Mesothelial cell of epicardium (in vitro differentiated cells): ENCODE results near the gene KCNA4. TPM values are rescaled to one million over a fixed set of nuclear protein-coding genes. Genes with fewer than 3 reads are reported as not detected.

Experiments
- DNase-seq, 2 experiments: peaks; one replicate each; pipeline ENCODE4 v3.0.0; 2021; ENCODE audit warnings: low spot score in 2 of 2; ENCODE audit not compliant: unreplicated experiment in 2 of 2
- H3K27ac Mint-ChIP-seq: 2 replicates; pipeline ENCODE4 v1.8.0; 2021; ENCODE audit warnings: mixed read lengths
- H3K27me3 Mint-ChIP-seq: 2 replicates; pipeline ENCODE4 v1.8.0; 2021; ENCODE audit warnings: low read depth, mixed read lengths
- H3K36me3 Mint-ChIP-seq: 2 replicates; pipeline ENCODE4 v1.8.0; 2021; ENCODE audit warnings: mixed read lengths
- H3K4me1 Mint-ChIP-seq: 2 replicates; pipeline ENCODE4 v1.8.0; 2021; ENCODE audit warnings: mixed read lengths
- H3K4me3 Mint-ChIP-seq: 2 replicates; pipeline ENCODE4 v1.8.0; 2021; ENCODE audit warnings: mild to moderate bottlenecking, moderate library complexity, mixed read lengths
- H3K9me3 Mint-ChIP-seq: 2 replicates; pipeline ENCODE4 v1.8.0; 2021; ENCODE audit warnings: mixed read lengths
- total RNA-seq: library from RNA; stranded (reverse); gene quantifications from 3 replicates; pipeline ENCODE4 v1.2.1, GENCODE V29; 2021
- TF ChIP-seq, protein P1 (sequence below): fragments of 200-600 bp; sonication (generic); IDR thresholded peaks from one replicate; pipeline ENCODE4 v1.5.0; 2021; ENCODE audit warnings: antibody characterized with exemption; ENCODE audit not compliant: unreplicated experiment

The KCNA4 gene
- total RNA-seq, 1 donor from 2014 or later = 4.6 TPM

DNA sequence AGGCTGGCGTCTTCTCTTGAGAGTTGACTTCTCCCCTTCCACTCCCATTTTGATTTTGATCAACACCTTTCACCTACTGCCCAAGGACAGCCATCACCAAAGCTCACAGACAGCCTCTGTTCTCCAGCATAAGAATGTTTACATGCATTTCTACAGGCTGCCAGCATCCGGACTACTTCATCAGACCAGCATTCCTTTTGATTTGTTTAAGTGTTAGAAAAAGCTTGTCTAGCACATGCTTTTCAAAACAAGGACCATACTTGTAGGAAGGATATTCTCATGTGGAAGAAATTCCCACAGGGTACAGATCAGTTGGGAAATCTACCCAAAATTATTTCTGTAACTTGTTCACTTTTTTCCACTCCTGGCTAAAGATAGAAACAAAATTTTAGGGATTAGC, 6.2 kb upstream of the KCNA4 start:
- no peak for DNase-seq
- TF ChIP-seq, protein P1, sequence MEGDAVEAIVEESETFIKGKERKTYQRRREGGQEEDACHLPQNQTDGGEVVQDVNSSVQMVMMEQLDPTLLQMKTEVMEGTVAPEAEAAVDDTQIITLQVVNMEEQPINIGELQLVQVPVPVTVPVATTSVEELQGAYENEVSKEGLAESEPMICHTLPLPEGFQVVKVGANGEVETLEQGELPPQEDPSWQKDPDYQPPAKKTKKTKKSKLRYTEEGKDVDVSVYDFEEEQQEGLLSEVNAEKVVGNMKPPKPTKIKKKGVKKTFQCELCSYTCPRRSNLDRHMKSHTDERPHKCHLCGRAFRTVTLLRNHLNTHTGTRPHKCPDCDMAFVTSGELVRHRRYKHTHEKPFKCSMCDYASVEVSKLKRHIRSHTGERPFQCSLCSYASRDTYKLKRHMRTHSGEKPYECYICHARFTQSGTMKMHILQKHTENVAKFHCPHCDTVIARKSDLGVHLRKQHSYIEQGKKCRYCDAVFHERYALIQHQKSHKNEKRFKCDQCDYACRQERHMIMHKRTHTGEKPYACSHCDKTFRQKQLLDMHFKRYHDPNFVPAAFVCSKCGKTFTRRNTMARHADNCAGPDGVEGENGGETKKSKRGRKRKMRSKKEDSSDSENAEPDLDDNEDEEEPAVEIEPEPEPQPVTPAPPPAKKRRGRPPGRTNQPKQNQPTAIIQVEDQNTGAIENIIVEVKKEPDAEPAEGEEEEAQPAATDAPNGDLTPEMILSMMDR = no peak

DNA sequence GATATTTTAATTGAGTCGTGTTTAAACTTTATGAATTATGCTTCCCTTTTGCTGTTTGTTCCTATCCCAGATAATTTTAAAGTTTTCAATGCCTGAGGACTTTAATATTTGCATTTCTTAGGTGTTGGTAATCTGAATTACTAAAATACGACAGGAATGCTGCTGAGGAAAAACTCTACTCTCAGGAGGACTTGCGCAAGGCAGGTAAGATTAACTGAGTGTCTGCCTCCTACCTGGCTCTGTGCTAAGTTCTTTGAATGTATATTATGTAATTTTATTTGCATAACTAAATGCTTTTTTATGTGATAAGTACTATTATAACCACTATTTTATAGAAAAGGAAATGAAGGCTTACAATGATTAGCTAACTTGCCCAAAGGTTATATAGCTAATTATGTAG, 2.7 kb upstream of the KCNA4 start:
- Mint-ChIP-seq H3K4me1 (peaks cover 8% of the 10 kb centered on the region), H3K36me3 (no peaks in the 10 kb centered on the region), H3K9me3 (no peaks in the 10 kb centered on the region), H3K4me3 (no peak overlapping the region), H3K27me3 (peaks cover 59% of the 10 kb centered on the region), H3K27ac (no peak overlapping the region)
- no peak for DNase-seq
- TF ChIP-seq, protein P1 = no peak

More for the DNA sequence above, 6.2 kb upstream of the KCNA4 start:
- no peaks in the 10 kb centered on the region for H3K4me1 Mint-ChIP-seq
- H3K4me3 Mint-ChIP-seq = no peak overlapping the region
- H3K27ac Mint-ChIP-seq = no peak overlapping the region
- no peaks in the 10 kb centered on the region for H3K9me3 Mint-ChIP-seq
- peaks cover 77% of the 10 kb centered on the region for H3K27me3 Mint-ChIP-seq
- H3K36me3 Mint-ChIP-seq = no peaks in the 10 kb centered on the region

DNA sequence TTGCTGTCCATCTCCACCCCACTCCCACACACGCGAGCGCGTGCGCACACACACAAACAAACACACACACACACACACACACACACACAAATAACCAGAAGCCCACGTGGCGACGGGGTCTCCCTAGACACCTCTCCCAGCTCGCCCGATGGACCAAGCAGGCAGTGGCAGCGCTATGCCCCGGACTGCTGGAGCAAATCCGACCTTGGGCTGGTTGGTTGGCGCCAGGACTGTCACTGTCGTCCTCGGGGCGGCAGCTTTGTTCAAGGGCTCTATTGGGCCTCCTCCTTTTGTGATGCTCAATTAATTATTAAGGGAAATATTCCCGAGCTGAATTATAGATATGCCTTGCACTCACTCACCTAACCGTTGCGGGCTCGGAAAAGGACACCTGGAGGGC, 1.7 kb upstream of the KCNA4 start:
- no peak overlapping the region for H3K27ac Mint-ChIP-seq
- TF ChIP-seq, protein P1 = no peak

DNA sequence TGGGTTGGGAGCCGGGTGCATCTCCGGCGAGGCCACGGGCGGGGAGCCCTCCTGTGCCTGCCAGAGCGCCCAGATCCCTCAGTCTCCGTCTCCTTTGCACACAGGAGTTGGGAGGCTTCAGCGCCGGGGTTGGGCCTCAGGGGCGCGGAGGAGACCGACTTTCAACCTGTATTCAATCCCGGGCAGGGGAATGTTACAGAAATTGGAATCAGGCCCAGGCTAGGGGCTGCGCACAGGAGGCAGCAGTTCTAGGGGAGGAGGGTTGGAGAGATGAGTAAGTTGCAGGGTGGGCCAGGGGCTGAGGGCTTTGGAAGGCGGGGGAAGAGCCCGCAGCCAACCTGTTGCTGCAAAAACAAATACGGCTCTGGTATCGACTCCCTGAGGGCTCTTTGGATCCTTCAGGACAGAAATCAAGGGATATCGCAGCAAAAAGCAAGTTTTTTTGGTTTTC, 640 bp upstream of the KCNA4 start:
- DNase-seq = peak in 1 of 2 experiments; percentile 48
- Mint-ChIP-seq H3K27ac (no peak overlapping the region), H3K9me3 (no peaks in the 10 kb centered on the region), H3K36me3 (no peaks in the 10 kb centered on the region), H3K4me1 (peaks cover 8% of the 10 kb centered on the region), H3K27me3 (peaks cover 47% of the 10 kb centered on the region), H3K4me3 (peak overlapping the region; percentile 57)
- TF ChIP-seq, protein P1 = no peak

More for the DNA sequence above, 1.7 kb upstream of the KCNA4 start:
- Mint-ChIP-seq H3K9me3 (no peaks in the 10 kb centered on the region), H3K4me3 (no peak overlapping the region), H3K36me3 (no peaks in the 10 kb centered on the region), H3K4me1 (peaks cover 8% of the 10 kb centered on the region), H3K27me3 (peaks cover 52% of the 10 kb centered on the region)
- DNase-seq = no peak

DNA sequence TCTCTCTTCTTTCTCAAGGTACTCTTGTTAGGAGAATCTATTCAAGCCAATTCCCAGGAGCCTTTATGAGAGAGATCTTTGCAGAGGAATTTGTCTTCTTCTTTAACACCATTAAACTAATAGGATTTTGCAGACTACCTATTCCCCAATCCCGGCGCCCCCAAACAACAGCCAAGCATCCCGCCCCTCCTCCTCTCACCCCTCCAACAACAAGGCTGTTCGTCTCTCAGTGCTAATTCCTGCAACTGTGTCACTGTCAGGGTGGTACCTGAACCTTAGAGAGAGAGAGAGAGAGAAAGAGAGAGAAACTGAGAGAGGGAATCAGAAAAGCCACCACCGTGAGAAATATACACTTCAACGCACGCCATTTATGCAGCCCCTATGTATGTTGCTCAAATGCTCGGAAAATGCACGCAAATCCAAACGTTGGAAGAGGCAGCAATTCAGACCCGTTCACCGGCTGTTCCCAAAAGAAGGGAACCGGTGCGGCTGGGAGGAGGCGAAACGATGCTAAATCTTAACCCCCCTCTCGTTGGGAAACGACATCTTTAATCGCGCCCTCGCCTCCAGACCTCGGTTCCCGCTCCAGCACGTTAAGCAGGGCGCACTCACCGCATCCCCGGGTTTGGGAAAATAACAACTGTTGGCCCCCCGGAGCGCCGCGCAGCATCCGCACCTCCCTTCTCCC, 961 bp downstream of the KCNA4 start:
- Mint-ChIP-seq H3K27me3 (peaks cover 48% of the 10 kb centered on the region), H3K36me3 (peaks cover 3% of the 10 kb centered on the region), H3K9me3 (no peaks in the 10 kb centered on the region), H3K4me1 (peaks cover 8% of the 10 kb centered on the region), H3K4me3 (no peak overlapping the region), H3K27ac (no peak overlapping the region)
- TF ChIP-seq, protein P1 = no peak
- DNase-seq = no peak

DNA sequence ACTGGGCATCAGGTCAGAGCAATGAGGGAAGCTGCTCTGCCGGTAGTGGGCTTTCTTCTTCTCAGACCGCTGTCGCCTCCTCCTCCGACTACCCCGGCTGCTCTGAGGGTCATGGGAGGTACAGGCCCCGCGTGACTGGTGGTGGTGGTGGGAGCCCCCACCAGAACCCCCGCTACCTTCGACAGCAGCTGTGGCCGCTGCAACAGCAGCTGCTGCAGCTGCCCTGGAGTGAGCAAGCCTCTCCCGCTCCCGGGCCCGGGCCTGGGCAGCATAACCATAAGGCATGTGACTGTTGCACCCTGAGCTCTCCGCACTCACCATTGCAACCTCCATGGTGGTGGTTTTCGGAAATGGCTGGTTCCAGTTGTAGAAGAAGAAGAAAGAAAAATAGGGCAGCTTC, 4.5 kb downstream of the KCNA4 start:
- H3K27me3 Mint-ChIP-seq = peaks cover 37% of the 10 kb centered on the region
- no peaks in the 10 kb centered on the region for H3K9me3 Mint-ChIP-seq
- no peak overlapping the region for H3K4me3 Mint-ChIP-seq
- H3K36me3 Mint-ChIP-seq = peaks cover 3% of the 10 kb centered on the region
- H3K4me1 Mint-ChIP-seq = peaks cover 2% of the 10 kb centered on the region
- DNase-seq = no peak
- TF ChIP-seq, protein P1 = no peak
- no peak overlapping the region for H3K27ac Mint-ChIP-seq
